22Rv1 (cell line): ENCODE measurements around the gene GPC5.
"Not testable (repeated sequence)": the region's sequence is repeated elsewhere in the genome, so short reads cannot be mapped to it uniquely, and the experiment has no call there.

Source experiments
- H3K27ac ChIP-seq: fragments of 450-650 bp; 2 replicates; pipeline ENCODE4 v1.5.1; 2017
- ZFX ChIP-seq: fragments of 450-650 bp; IDR thresholded peaks from 2 replicates; pipeline ENCODE4 v1.6.1; 2017; ENCODE audit warnings: antibody characterized with exemption, borderline replicate concordance
- TF ChIP-seq, protein P1 (sequence below): fragments of 450-650 bp; IDR thresholded peaks from 2 replicates; pipeline ENCODE4 v1.5.1; 2017; ENCODE audit warnings: mild to moderate bottlenecking

Gene GPC5

DNA sequence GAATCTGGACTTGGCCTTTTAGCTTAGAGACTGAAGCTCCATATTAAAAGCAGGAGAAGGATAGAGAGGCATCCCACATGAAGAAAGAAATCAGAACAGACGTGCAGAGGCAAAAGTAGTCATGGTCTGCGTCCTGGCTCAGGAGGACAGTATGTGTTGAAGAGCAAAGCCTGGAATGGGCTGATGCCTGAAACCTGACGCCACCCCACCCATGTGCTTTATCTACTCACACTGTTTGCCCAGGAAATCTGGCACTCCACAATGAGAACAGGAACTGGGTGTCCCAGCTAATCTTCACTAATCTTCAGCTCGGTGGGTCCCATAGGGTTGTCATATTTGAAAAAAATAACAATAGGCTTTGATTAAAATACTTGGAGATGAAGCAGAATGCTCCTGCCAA, 1279.2 kb downstream of the GPC5 start:
- TF ChIP-seq, protein P1, sequence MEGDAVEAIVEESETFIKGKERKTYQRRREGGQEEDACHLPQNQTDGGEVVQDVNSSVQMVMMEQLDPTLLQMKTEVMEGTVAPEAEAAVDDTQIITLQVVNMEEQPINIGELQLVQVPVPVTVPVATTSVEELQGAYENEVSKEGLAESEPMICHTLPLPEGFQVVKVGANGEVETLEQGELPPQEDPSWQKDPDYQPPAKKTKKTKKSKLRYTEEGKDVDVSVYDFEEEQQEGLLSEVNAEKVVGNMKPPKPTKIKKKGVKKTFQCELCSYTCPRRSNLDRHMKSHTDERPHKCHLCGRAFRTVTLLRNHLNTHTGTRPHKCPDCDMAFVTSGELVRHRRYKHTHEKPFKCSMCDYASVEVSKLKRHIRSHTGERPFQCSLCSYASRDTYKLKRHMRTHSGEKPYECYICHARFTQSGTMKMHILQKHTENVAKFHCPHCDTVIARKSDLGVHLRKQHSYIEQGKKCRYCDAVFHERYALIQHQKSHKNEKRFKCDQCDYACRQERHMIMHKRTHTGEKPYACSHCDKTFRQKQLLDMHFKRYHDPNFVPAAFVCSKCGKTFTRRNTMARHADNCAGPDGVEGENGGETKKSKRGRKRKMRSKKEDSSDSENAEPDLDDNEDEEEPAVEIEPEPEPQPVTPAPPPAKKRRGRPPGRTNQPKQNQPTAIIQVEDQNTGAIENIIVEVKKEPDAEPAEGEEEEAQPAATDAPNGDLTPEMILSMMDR: no peak
- peak overlapping the region; percentile 59 for H3K27ac ChIP-seq

DNA sequence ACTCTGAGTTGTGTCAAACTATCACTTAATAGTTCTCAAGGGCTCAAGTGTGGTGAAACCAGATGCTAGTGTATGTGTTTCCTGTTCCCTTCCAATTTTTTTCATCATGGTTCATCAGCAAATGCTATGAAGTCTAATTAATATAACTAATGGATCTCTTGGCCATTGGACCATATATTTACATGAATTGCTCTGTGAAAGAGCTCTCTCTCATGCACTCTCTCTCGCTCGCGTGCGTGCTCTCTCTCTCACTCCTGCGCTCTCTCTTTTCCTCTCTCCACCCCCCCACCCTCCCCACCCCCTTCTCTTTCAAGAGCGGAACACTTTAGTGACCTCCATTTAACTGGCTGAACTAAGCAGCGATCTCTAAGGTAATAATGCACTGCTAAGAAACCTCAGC, 1281.2 kb downstream of the GPC5 start:
- no peak overlapping the region for H3K27ac ChIP-seq
- TF ChIP-seq, protein P1: no peak
- no peak for TF ChIP-seq ZFX

GRCh38 chr13:92681239-92681638, 1282.8 kb downstream of the GPC5 start:
- no peak overlapping the region for H3K27ac ChIP-seq
- TF ChIP-seq ZFX: no peak
- TF ChIP-seq, protein P1: no peak

- TF ChIP-seq ZFX: no peak
- TF ChIP-seq, protein P1: no peak
- no peak overlapping the region for H3K27ac ChIP-seq
Measured at GRCh38 chr13:92682832-92683517, 1284.6 kb downstream of the GPC5 start.

DNA sequence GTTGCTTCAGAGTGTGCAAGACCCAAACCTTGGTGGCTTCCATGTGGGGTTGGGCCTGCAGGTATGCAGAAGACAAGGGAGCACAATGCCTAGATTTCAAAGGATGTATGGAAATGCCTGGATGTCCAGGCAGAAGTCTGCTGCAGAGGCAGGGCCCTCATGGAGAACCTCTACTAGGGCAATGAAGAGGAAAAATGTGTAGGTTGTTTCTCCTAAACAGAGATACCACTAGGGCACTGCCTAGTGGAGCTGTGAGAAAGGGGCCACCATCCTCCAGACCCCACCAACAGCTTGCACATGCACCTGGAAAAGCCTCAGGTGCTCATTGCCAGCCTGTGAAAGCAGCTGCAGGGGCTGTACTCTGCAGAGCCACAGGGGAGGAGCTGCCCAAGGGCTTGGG, 1295.6 kb downstream of the GPC5 start:
- H3K27ac ChIP-seq: no peak overlapping the region
- TF ChIP-seq ZFX: no peak
- TF ChIP-seq, protein P1: no peak

GRCh38 chr13:92695827-92696226, 1297.4 kb downstream of the GPC5 start:
- not testable (repeated sequence) for H3K27ac ChIP-seq

- H3K27ac ChIP-seq: peak overlapping the region; percentile 50; the same call in 1 of the 2 replicates
- TF ChIP-seq, protein P1: peak; percentile 44
- no peak for TF ChIP-seq ZFX
Measured at GRCh38 chr13:92716749-92717148, 1318.3 kb downstream of the GPC5 start.

DNA sequence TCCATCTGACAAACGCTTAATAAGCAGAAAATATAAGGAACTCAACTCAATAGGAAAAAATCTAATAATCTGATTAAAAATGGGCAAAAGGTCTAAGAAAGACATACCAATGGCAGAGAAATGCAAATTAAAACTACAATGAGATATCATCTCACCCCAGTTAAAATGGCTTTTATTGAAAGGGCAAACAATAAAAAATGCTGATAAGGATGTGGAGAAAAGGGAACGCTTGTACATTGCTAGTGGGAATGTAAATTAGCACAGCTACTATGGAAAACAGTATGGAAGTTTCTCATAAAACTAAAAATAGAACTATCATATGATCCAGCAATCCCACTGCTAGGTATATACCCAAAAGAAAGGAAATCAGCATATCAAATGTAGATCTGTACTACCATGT, 1319.4 kb downstream of the GPC5 start:
- H3K27ac ChIP-seq: peak overlapping the region; percentile 50
- no peak for TF ChIP-seq ZFX
